Heart left ventricle (tissue), 16 donors: ENCODE results near the gene NTF3. TPM values are rescaled to one million over a fixed set of nuclear protein-coding genes. Genes with fewer than 3 reads are reported as not detected.

Experiments
- ATAC-seq, 4 donors: fragments of 200-7000 bp; cut with Tn5 transposase; one replicate each; pipeline ENCODE4 v1.9.1; 2020 to 2022; ENCODE audit warnings: moderate library complexity in 4 of 4, mild to moderate bottlenecking in 3 of 4, moderate number of reproducible peaks in 1 of 4
- DNase-seq, 5 donors: peaks; one replicate each; pipeline ENCODE4 v3.0.0-alpha.2; 2020
- H3K27ac ChIP-seq, 12 donors: fragments of 200-600 bp; sonication (generic) in 4 of 12; one replicate each; pipeline versions ENCODE4 v1.5.0 to v1.8.0; 2016 to 2022; ENCODE audit warnings: mild to moderate bottlenecking in 2 of 12
- H3K27me3 ChIP-seq, 9 donors: fragments of 200-600 bp; sonication (generic) in 2 of 9; one replicate each; pipeline versions ENCODE4 v1.5.1 to v1.8.0; 2016 to 2022; ENCODE audit warnings: mild to moderate bottlenecking in 3 of 9
- H3K36me3 ChIP-seq, 9 donors: fragments of 200-600 bp; sonication (generic) in 2 of 9; one replicate each; pipeline versions ENCODE4 v1.5.0 to v1.8.0; 2018 to 2022; ENCODE audit warnings: mild to moderate bottlenecking in 2 of 9
- H3K4me1 ChIP-seq, 12 donors: fragments of 200-600 bp; sonication (generic) in 4 of 12; one replicate each; pipeline versions ENCODE4 v1.5.0 to v1.8.0; 2016 to 2022; ENCODE audit warnings: mild to moderate bottlenecking in 3 of 12
- H3K4me3 ChIP-seq, 12 donors: fragments of 200-600 bp; sonication (generic) in 4 of 12; one replicate each; pipeline versions ENCODE4 v1.5.0 to v1.8.0; 2017 to 2022; ENCODE audit warnings: mild to moderate bottlenecking in 9 of 12, moderate library complexity in 4 of 12
- H3K9me3 ChIP-seq, 12 donors: fragments of 200-600 bp; sonication (generic) in 4 of 12; one replicate each; pipeline versions ENCODE4 v1.5.0 to v1.8.0; 2016 to 2022; ENCODE audit warnings: mild to moderate bottlenecking in 1 of 12
- POLR2A ChIP-seq, 2 donors: fragments of 450-650 bp; IDR thresholded peaks; one replicate each; pipeline ENCODE4 v1.6.1; 2017; ENCODE audit warnings: antibody characterized with exemption in 2 of 2, mild to moderate bottlenecking in 2 of 2, moderate library complexity in 2 of 2
- WGBS, 4 donors: extraction: QIAGEN DNeasy Blood & Tissue Kit in 2 of 4; methylation state at CpG; one replicate each; pipeline versions ENCODE4 v1.1.5 to v1.1.7; 2013 to 2018; 5-methylcytosine and 5-hydroxymethylcytosine counted together
- intact Hi-C, 10 donors: fragments of 100-400 bp; cut with DNase I; formaldehyde crosslinking; loops; one replicate each; pipeline versions ENCODE4 v1.11.1 to v1.14.2; 2022
- polyA plus RNA-seq, 2 donors: library from polyadenylated mRNA; stranded (reverse); fragments of 200-250 nt; gene quantifications; one replicate each; pipeline ENCODE4 v1.2.3, GENCODE V29; 2013
- total RNA-seq, 9 donors: library from RNA; depleted of rRNA in 2 of 9; stranded (reverse); fragments of >200 nt in 2 of 9; fragmentation: NEBNext Ultra II Directional in 3 of 9; extraction: Animal tissue kit (Norgen Biotek cat#: 25700) in 3 of 9; gene quantifications; one replicate each; pipeline versions ENCODE4 v1.1.0 to v1.2.4, GENCODE V29; 2016 to 2023
- TF ChIP-seq, protein P1 (sequence below), 12 donors: fragments of 200-600 bp; sonication (generic) in 4 of 12; IDR thresholded peaks; one replicate each; pipeline versions ENCODE4 v1.5.0 to v1.8.0; 2018 to 2022; ENCODE audit warnings: antibody characterized with exemption in 12 of 12, mild to moderate bottlenecking in 5 of 12
- donor health status: ischemic (EF 13 %, LVEDD 7.1; RV severe dilation, severe dysfunction).
- donor health status: healthy with polysubstance abuse.
- donor health status: DM: no; HTN: yes; CAD: no.
- donor health status: DM: no; HTN: no; CAD: no.
- donor health status: ischemic (EF 25% LVEDD 6.9; RV normal size, moderate dysfunction).
- donor health status: ischemic (EF 25% LVEDD 5.7; RV mildly dilated, moderate dysfunction).
- donor health status: healthy.
- donor health status: DM: yes; HTN: yes; CAD: no.
- donor health status: ischemic (EF 35%, LVEDD 5.7; RV mildly dilated, moderate dysfunction).
- donor health status: nonischemic (EF 11% LVEDD 7.7; RV severe dilation, severe dysfunction).
- donor health status: DM: yes; HTN: yes; CAD: no.
- donor health status: PGD.
- donor health status: ischemic (EF 29% LVEDD 5.4; RV normal size, mild dysfunction).
- donor health status: nonischemic (EF 23%, LVEDD 6.1; RV moderate dilation, normal function).

Gene NTF3
- total and polyA plus RNA-seq, 11 donors: 0.26 to 1.7 (median 0.63) TPM

DNA sequence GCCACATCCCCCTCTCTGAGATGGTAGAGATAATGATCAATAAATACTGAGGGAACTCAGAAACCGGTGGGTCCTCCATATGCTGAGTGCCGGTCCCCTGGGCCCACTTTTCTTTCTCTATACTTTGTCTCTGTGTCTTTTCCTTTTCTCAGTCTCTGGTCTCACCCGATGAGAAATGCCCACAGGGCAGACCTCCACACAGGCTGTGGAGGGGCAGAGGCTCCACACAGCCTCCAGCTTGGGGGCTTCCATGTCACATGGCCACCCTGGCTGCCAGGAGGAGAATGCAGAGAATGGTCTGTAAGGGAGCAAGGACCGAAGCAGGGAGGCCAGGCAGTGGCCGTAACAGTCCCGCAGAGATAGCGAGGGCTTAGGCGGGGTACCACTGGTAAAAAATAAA, 105.9 kb downstream of the NTF3 start:
- ATAC-seq: no peak

More for the DNA sequence above, 105.9 kb downstream of the NTF3 start:
- Histone ChIP-seq H3K9me3 (peaks cover 0 to 20% (median 0%) of the 10 kb centered on the region in 12 donors), H3K4me1 (no peaks in the 10 kb centered on the region), H3K36me3 (no peaks in the 10 kb centered on the region), H3K4me3 (no peak overlapping the region), H3K27ac (no peak overlapping the region), H3K27me3 (no peaks in the 10 kb centered on the region)
- TF ChIP-seq POLR2A (IDR thresholded peaks at IDR 0.05): no peak
- TF ChIP-seq, protein P1, sequence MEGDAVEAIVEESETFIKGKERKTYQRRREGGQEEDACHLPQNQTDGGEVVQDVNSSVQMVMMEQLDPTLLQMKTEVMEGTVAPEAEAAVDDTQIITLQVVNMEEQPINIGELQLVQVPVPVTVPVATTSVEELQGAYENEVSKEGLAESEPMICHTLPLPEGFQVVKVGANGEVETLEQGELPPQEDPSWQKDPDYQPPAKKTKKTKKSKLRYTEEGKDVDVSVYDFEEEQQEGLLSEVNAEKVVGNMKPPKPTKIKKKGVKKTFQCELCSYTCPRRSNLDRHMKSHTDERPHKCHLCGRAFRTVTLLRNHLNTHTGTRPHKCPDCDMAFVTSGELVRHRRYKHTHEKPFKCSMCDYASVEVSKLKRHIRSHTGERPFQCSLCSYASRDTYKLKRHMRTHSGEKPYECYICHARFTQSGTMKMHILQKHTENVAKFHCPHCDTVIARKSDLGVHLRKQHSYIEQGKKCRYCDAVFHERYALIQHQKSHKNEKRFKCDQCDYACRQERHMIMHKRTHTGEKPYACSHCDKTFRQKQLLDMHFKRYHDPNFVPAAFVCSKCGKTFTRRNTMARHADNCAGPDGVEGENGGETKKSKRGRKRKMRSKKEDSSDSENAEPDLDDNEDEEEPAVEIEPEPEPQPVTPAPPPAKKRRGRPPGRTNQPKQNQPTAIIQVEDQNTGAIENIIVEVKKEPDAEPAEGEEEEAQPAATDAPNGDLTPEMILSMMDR (IDR thresholded peaks at IDR 0.05): no peak
- WGBS, 4 donors: 86 to 94% (median 89%) methylated on average over 8 of the region's 8 CpGs
- intact Hi-C loops: no loop called here
- no peak for DNase-seq
